ENCODE data around the gene DNAJC5. TPM values are rescaled to one million over a fixed set of nuclear protein-coding genes. Genes with fewer than 3 reads are reported as not detected.

DNAJC5 gene
- total RNA-seq, 1 donor from 2014 or later = 53.9 TPM

DNA sequence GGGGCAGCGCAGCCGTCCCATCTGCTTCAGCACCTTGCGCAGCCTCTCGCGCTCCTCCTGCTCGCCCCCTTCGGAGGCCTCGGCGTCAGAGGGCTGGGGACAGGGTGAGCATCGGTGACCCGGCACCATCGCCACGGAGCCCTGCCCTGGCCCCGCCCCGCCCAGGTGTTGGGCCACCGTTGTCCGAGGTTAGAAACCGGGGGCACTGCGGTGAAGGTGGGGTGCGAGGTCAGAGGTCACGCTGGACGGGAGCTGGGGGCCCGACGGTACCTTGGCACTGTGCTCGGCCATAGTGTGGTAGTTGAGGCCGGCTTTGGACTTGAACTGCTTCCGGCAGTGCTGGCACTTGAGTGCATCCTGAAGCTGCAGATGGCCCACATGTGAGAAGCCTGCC, 68.4 kb downstream of the DNAJC5 start:
- TF ChIP-seq, protein P1, sequence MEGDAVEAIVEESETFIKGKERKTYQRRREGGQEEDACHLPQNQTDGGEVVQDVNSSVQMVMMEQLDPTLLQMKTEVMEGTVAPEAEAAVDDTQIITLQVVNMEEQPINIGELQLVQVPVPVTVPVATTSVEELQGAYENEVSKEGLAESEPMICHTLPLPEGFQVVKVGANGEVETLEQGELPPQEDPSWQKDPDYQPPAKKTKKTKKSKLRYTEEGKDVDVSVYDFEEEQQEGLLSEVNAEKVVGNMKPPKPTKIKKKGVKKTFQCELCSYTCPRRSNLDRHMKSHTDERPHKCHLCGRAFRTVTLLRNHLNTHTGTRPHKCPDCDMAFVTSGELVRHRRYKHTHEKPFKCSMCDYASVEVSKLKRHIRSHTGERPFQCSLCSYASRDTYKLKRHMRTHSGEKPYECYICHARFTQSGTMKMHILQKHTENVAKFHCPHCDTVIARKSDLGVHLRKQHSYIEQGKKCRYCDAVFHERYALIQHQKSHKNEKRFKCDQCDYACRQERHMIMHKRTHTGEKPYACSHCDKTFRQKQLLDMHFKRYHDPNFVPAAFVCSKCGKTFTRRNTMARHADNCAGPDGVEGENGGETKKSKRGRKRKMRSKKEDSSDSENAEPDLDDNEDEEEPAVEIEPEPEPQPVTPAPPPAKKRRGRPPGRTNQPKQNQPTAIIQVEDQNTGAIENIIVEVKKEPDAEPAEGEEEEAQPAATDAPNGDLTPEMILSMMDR (IDR thresholded peaks at IDR 0.05; ENCODE audit: insufficient read depth, low read length, poor library complexity, severe bottlenecking) = no peak
- H3K36me3 ChIP-seq (ENCODE audit: control insufficient read depth, insufficient read depth, low read length) = peaks cover 5% of the 10 kb centered on the region

DNA sequence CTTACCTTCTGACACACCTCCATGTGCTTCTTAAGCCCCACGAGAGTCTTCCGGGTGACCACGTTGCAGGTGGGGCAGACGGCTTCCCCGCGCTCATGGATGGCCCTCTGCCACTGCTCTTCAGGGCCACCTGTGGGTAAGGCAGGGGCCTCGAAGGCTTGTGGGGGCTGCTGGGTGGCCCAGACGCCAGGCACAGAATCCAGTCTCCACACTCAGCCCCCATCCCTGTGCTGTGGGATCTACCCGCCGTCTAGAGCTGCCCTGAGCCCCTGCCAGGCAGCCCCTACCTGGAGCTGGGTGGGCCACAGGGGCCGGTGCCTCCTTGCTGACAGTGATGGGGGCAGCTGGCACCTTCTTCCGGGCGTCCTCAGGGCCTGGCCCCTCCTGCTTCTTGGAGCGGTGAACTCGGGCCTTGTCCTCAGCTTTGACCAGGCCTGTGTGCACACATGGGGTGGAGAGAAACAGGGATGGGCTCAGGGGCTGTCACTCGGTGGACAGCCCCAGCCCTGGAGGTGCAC, 68.9 kb downstream of the DNAJC5 start:
- no peak for DNase-seq (ENCODE audit: low read depth)
- TF ChIP-seq, protein P1 (IDR thresholded peaks at IDR 0.05; ENCODE audit: insufficient read depth, low read length, poor library complexity, severe bottlenecking) = no peak
- Histone ChIP-seq H3K4me3 (ENCODE audit: low read depth, low read length) (no peak overlapping the region), H3K36me3 (ENCODE audit: control insufficient read depth, insufficient read depth, low read length) (peaks cover 5% of the 10 kb centered on the region), H3K27me3 (ENCODE audit: control insufficient read depth, insufficient read depth, low read length) (no peaks in the 10 kb centered on the region)

More for the DNA sequence above, 68.4 kb downstream of the DNAJC5 start:
- Histone ChIP-seq H3K4me3 (ENCODE audit: low read depth, low read length) (no peak overlapping the region), H3K27me3 (ENCODE audit: control insufficient read depth, insufficient read depth, low read length) (no peaks in the 10 kb centered on the region)
- no peak for DNase-seq (ENCODE audit: low read depth)

DNA sequence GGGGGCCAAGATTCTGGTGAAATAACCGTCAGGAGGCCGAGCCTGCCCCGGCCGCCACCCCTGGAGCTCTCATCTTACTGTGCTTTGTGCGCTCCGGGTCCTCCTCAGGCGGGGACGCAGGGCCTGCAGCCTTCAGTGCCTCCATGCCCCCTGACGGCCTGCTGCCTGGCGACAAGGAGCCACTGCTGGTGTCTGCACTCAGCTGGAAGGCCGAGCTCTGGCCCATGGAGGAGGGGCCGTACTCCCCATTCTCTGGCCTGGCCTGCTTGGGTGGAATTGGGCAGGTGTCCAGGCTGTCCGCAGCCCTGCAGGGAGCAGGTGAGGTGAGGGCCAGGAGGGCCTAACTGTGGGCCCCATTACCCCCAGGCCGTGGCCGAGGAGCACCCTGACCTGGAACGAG, 69.5 kb downstream of the DNAJC5 start:
- DNase-seq (ENCODE audit: low read depth) = no peak
- peaks cover 3% of the 10 kb centered on the region for H3K36me3 ChIP-seq (ENCODE audit: control insufficient read depth, insufficient read depth, low read length)

DNA sequence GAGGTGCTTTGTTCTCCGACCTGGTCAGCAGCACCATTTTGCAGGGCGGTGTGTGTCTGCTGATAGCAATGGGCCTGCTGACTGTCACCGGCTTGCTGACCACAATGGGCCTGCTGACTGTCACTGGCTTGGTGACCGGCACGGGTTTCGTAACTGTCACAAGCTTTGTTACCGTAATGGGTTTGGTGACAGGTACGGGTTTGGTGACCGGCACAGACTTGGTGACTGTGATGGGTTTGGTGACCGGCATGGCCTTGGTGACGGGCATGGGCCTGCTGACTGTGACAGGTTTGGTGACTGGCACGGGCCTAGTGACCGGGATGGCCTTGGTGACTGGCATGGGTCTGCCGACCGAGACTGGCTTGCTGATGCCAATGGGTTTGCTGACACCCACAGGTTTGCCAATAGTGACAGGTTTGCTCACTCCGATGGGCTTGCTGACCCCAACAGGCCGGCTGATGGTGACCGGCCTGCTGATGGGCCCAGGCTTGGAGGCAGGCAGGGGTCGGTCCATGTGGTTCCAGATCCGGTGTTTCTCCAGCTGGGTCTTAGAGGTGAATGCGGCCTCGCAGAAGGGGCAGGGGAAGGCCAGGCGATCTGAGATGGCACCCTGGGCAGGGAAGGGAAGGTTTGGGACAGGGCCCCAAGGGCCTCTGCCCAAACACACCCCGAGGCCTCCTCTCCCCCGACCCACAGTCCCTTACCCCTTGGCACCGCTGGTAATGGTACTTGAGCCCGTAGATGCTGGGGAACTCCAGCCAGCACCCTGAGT, 71.4 kb downstream of the DNAJC5 start:
- no peak overlapping the region for H3K4me3 ChIP-seq (ENCODE audit: low read depth, low read length)
- TF ChIP-seq, protein P1 (IDR thresholded peaks at IDR 0.05; ENCODE audit: insufficient read depth, low read length, poor library complexity, severe bottlenecking) = no peak
- no peaks in the 10 kb centered on the region for H3K27me3 ChIP-seq (ENCODE audit: control insufficient read depth, insufficient read depth, low read length)
- no peak for DNase-seq (ENCODE audit: low read depth)
- peaks cover 3% of the 10 kb centered on the region for H3K36me3 ChIP-seq (ENCODE audit: control insufficient read depth, insufficient read depth, low read length)

More for the DNA sequence above, 69.5 kb downstream of the DNAJC5 start:
- Histone ChIP-seq H3K27me3 (ENCODE audit: control insufficient read depth, insufficient read depth, low read length) (no peaks in the 10 kb centered on the region), H3K4me3 (ENCODE audit: low read depth, low read length) (no peak overlapping the region)
- TF ChIP-seq, protein P1 (IDR thresholded peaks at IDR 0.05; ENCODE audit: insufficient read depth, low read length, poor library complexity, severe bottlenecking) = no peak

DNA sequence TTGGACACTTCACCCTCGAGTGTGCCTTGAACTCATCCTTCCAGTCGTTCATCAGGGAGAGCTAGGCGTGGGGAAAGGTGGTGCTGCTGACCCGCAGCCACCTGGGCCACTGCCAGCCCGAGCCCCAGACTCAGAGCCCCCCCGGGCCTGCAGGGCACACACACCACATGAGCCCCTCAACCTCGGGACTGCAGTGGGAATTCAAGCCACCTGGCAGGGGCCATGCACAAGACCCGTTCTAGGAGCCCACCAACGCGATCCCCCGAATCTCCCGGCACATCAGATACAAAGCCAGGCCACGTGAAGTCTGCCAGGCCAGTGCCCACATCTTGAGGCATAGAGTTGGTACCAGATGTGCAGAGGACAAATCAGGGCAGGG, 72.0 kb downstream of the DNAJC5 start:
- no peaks in the 10 kb centered on the region for H3K27me3 ChIP-seq (ENCODE audit: control insufficient read depth, insufficient read depth, low read length)
- H3K4me3 ChIP-seq (ENCODE audit: low read depth, low read length) = no peak overlapping the region
- TF ChIP-seq, protein P1 (IDR thresholded peaks at IDR 0.05; ENCODE audit: insufficient read depth, low read length, poor library complexity, severe bottlenecking) = no peak
- H3K36me3 ChIP-seq (ENCODE audit: control insufficient read depth, insufficient read depth, low read length) = peaks cover 3% of the 10 kb centered on the region
- DNase-seq (ENCODE audit: low read depth) = no peak

Measured in kidney epithelial cell (primary cell).